Calu3 (cell line): ENCODE results near the gene TNRC6A. TPM values are rescaled to one million over a fixed set of nuclear protein-coding genes. Genes with fewer than 3 reads are reported as not detected.
"Not testable (repeated sequence)": the region's sequence is repeated elsewhere in the genome, so short reads cannot be mapped to it uniquely, and the experiment has no call there.

Source experiments
- BruUV-seq: library from RNA; stranded (reverse); fragments of 400-500 nt; replicated peaks from 2 replicates; lab custom pipeline; 2021; lab: Mats Ljungman, UMichigan
- CTCF ChIA-PET: fragments of 300-600 bp; sonication (Branson Sonifier 250); formaldehyde crosslinking; loops from one replicate; lab custom pipeline; 2022; ENCODE audit warnings: antibody characterized with exemption; lab: Charles Lee
- DNase-seq: peaks from one replicate; pipeline ENCODE4 v3.0.0; 2022
- H3K27ac Mint-ChIP-seq: one replicate; pipeline ENCODE4 v1.8.0; 2022; ENCODE audit warnings: mixed read lengths; ENCODE audit not compliant: unreplicated experiment
- H3K27me3 Mint-ChIP-seq: one replicate; pipeline ENCODE4 v1.8.0; 2022; ENCODE audit warnings: mixed read lengths; ENCODE audit not compliant: unreplicated experiment
- H3K36me3 Mint-ChIP-seq: one replicate; pipeline ENCODE4 v1.8.0; 2022; ENCODE audit warnings: mild to moderate bottlenecking, moderate library complexity, mixed read lengths; ENCODE audit not compliant: insufficient read depth, unreplicated experiment
- H3K4me1 Mint-ChIP-seq: one replicate; pipeline ENCODE4 v1.8.0; 2022; ENCODE audit warnings: mild to moderate bottlenecking, low read depth, mixed read lengths; ENCODE audit not compliant: unreplicated experiment
- H3K4me3 Mint-ChIP-seq: one replicate; pipeline ENCODE4 v1.8.0; 2022; ENCODE audit warnings: mild to moderate bottlenecking, low read depth, moderate library complexity, mixed read lengths; ENCODE audit not compliant: unreplicated experiment
- H3K9me3 Mint-ChIP-seq: one replicate; pipeline ENCODE4 v1.8.0; 2022; ENCODE audit warnings: low read depth, mixed read lengths; ENCODE audit not compliant: unreplicated experiment
- intact Hi-C: fragments of 100-400 bp; cut with micrococcal nuclease; formaldehyde crosslinking; loops from one replicate; pipeline ENCODE4 v1.10.0; 2022; ENCODE audit not compliant: unreplicated experiment
- total RNA-seq: library from RNA; stranded (reverse); gene quantifications from 2 replicates; pipeline ENCODE4 v1.2.3, GENCODE V29; 2022
- TF ChIP-seq, protein P1 (sequence below): fragments of 200-600 bp; IDR thresholded peaks from one replicate; pipeline ENCODE4 v1.8.0; 2022; ENCODE audit warnings: antibody characterized with exemption; ENCODE audit not compliant: unreplicated experiment

Gene TNRC6A
- total RNA-seq, 1 experiment from 2014 or later: 60.1 TPM

DNA sequence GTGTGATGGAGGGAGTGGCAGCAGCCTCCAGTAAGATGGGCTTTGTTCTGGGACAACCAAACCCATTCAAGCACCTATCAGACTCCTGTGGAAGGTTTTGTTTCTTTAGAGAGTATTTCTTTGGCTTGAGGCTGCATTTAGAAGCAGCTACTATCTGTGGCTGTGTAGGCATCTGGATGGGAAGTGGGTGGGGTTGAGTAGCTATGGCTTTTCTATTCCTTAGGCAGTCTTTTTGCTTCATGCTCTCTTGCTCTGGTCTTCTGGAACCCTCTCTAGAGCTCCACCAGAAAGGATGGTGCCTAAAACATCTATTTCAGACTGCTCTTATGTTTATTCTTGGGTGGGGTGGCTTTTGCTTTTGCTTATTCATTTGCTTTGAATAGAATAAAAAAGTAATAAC lies 19.9 kb downstream of the TNRC6A start:
- H3K36me3 Mint-ChIP-seq: peaks cover 5% of the 10 kb centered on the region
- no peak for DNase-seq
- intact Hi-C loops: no loop called here
- CTCF ChIA-PET: interaction anchor here (1.4 kb wide), 1 partner anchor 10 kb away, joined by 3 read pairs; no protein-coding TSS in a partner anchor
- H3K9me3 Mint-ChIP-seq: no peaks in the 10 kb centered on the region
- TF ChIP-seq, protein P1, sequence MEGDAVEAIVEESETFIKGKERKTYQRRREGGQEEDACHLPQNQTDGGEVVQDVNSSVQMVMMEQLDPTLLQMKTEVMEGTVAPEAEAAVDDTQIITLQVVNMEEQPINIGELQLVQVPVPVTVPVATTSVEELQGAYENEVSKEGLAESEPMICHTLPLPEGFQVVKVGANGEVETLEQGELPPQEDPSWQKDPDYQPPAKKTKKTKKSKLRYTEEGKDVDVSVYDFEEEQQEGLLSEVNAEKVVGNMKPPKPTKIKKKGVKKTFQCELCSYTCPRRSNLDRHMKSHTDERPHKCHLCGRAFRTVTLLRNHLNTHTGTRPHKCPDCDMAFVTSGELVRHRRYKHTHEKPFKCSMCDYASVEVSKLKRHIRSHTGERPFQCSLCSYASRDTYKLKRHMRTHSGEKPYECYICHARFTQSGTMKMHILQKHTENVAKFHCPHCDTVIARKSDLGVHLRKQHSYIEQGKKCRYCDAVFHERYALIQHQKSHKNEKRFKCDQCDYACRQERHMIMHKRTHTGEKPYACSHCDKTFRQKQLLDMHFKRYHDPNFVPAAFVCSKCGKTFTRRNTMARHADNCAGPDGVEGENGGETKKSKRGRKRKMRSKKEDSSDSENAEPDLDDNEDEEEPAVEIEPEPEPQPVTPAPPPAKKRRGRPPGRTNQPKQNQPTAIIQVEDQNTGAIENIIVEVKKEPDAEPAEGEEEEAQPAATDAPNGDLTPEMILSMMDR: no peak
- no TSS peak for BruUV-seq
- peaks cover 41% of the 10 kb centered on the region for H3K4me1 Mint-ChIP-seq
- H3K4me3 Mint-ChIP-seq: no peak overlapping the region
- H3K27ac Mint-ChIP-seq: no peak overlapping the region
- no peaks in the 10 kb centered on the region for H3K27me3 Mint-ChIP-seq

DNA sequence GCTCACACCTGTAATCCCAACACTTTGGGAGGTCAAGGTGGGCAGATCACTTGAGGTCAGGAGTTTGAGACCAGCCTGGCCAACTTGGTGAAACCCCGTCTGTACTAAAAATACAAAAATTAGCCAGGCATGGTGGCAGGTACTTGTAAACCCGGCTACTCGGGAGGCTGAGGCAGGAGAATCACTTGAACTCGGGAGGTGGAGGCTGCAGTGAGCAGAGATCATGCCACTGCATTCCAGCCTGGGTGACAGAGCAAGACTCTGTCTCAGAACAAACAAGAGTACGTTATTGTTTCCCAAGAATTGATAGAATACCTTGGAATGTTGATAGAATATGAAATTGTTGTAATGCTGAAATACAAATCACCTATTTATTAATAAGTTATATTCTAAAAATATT lies 20.4 kb downstream of the TNRC6A start:
- H3K36me3 Mint-ChIP-seq, H3K4me3 Mint-ChIP-seq, H3K27me3 Mint-ChIP-seq, H3K9me3 Mint-ChIP-seq, DNase-seq, BruUV-seq, H3K27ac Mint-ChIP-seq: not testable (repeated sequence)
- intact Hi-C loops: loop anchor here (5.0 kb wide), 1 partner anchor 193 kb away; no protein-coding TSS in a partner anchor
- CTCF ChIA-PET: interaction anchor here (1.4 kb wide), 1 partner anchor 10 kb away, joined by 3 read pairs; no protein-coding TSS in a partner anchor
- H3K4me1 Mint-ChIP-seq: peaks cover 39% of the 10 kb centered on the region

DNA sequence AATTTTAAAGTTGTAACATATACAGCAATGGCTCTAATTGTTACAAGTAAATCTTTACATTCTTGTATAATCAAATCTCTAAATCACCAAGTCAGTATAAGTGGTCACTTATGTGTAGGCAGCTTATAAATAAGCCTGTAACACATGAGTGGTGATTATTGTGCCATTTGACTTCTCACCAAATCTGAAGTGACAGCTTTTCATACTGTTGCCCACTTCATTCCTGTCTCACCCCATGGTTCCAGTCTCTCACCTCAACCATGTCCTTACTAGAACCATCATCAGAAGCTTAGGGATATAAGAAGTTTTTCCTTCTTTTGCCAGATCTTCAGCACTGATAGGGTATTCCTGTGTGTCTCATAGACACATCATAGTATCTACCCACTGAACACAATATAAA lies 23.5 kb downstream of the TNRC6A start:
- H3K36me3 Mint-ChIP-seq: no peaks in the 10 kb centered on the region
- no TSS peak for BruUV-seq
- TF ChIP-seq, protein P1: no peak
- peaks cover 13% of the 10 kb centered on the region for H3K4me1 Mint-ChIP-seq
- H3K27ac Mint-ChIP-seq: no peak overlapping the region
- intact Hi-C loops: loop anchor here (5.0 kb wide), 1 partner anchor 196 kb away; no protein-coding TSS in a partner anchor
- H3K9me3 Mint-ChIP-seq: no peaks in the 10 kb centered on the region
- H3K27me3 Mint-ChIP-seq: no peaks in the 10 kb centered on the region
- H3K4me3 Mint-ChIP-seq: no peak overlapping the region
- DNase-seq: no peak
- CTCF ChIA-PET: no interaction called here

DNA sequence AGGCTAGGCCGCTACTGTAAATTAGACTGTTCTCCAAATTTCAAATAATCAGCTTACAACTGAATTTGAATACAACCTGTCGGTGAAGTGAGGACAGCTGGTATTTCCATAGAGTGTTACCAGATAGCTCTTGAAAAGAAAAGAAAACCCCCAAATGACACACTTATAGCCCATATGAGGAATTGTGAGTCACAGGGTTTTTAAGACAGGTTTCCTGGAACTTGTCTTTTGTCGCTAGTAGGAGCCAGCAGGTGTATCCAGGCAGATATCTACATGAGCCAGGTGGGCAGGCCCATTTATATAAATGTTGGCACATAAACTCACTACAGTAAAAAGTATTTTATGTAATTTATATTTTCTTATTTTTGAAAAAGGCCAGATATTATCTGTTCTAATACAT lies 24.0 kb downstream of the TNRC6A start:
- intact Hi-C loops: loop anchor here (5.0 kb wide), 1 partner anchor 196 kb away; no protein-coding TSS in a partner anchor
- BruUV-seq: no TSS peak
- Mint-ChIP-seq H3K9me3 (no peaks in the 10 kb centered on the region), H3K4me3 (no peak overlapping the region), H3K27me3 (no peaks in the 10 kb centered on the region), H3K36me3 (no peaks in the 10 kb centered on the region), H3K4me1 (peaks cover 9% of the 10 kb centered on the region), H3K27ac (no peak overlapping the region)
- CTCF ChIA-PET: interaction anchor here (0.6 kb wide), 1 partner anchor 15 kb away, joined by 3 read pairs; no protein-coding TSS in a partner anchor
- DNase-seq: no peak
- TF ChIP-seq, protein P1: no peak

DNA sequence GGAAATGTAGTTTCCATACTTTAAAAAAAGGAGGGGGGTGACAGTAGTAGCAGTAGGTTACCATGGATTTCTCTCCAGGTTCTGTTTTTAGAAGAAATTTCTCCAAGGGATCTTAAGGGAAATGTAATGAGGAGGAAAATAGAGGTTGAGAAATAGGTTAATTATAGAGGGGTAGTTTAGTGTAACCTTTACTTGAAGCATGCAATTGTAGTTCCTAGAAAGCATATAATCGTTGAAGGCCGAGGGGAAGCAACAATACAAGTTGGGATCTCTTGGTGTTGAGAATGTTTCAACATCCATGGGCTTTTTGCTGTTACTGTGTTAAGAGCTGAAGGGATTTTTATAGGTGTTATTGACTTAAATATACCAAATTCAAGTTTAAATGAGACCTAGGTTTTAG lies 25.1 kb downstream of the TNRC6A start:
- no peak overlapping the region for H3K27ac Mint-ChIP-seq
- no peaks in the 10 kb centered on the region for H3K27me3 Mint-ChIP-seq
- no peak for DNase-seq
- no TSS peak for BruUV-seq
- H3K4me1 Mint-ChIP-seq: no peaks in the 10 kb centered on the region
- H3K4me3 Mint-ChIP-seq: no peak overlapping the region
- CTCF ChIA-PET: no interaction called here
- no peaks in the 10 kb centered on the region for H3K36me3 Mint-ChIP-seq
- intact Hi-C loops: loop anchor here (5.0 kb wide), 1 partner anchor 197 kb away; no protein-coding TSS in a partner anchor
- H3K9me3 Mint-ChIP-seq: no peaks in the 10 kb centered on the region
- TF ChIP-seq, protein P1: no peak
